PC-9 (cell line): ENCODE data around the gene KCTD6. TPM values are rescaled to one million over a fixed set of nuclear protein-coding genes. Genes with fewer than 3 reads are reported as not detected.
"Not testable (repeated sequence)": the region's sequence is repeated elsewhere in the genome, so short reads cannot be mapped to it uniquely, and the experiment has no call there.

Experiments used
- BruUV-seq: library from RNA; stranded (reverse); fragments of 400-500 nt; replicated peaks from 2 replicates; lab custom pipeline; 2021; lab: Mats Ljungman, UMichigan
- CTCF ChIA-PET: fragments of 300-600 bp; sonication (Branson Sonifier 250); formaldehyde crosslinking; loops from one replicate; lab custom pipeline; 2022; ENCODE audit warnings: antibody characterized with exemption; lab: Charles Lee
- POLR2A ChIA-PET: fragments of 300-600 bp; sonication (Branson Sonifier 250); formaldehyde crosslinking; loops from one replicate; lab custom pipeline; 2022; ENCODE audit warnings: antibody characterized with exemption; ENCODE audit not compliant: unreplicated experiment; lab: Charles Lee
- DNase-seq, 2 experiments: peaks; one replicate each; pipeline versions ENCODE4 v3.0.0 to v3.0.0-alpha.2; 2015 to 2022; ENCODE audit warnings: mixed read lengths in 1 of 2
- H2AFZ ChIP-seq: fragments of 200-600 bp; sonication (generic); 2 replicates; pipeline ENCODE4 v1.8.1; 2017; ENCODE audit warnings: antibody characterized with exemption
- H3F3A ChIP-seq: fragments of 200-600 bp; sonication (generic); 2 replicates; pipeline ENCODE4 v1.8.1; 2017; ENCODE audit warnings: antibody characterized with exemption, mild to moderate bottlenecking, low read depth; ENCODE audit not compliant: insufficient read depth
- H3K27ac ChIP-seq: fragments of 200-600 bp; sonication (generic); 2 replicates; pipeline ENCODE4 v1.6.1; 2016; ENCODE audit warnings: mixed run types
- H3K27me3 ChIP-seq: fragments of 200-600 bp; sonication (generic); 2 replicates; pipeline ENCODE4 v1.6.1; 2016; ENCODE audit warnings: low read depth, mixed run types; ENCODE audit not compliant: insufficient read depth
- H3K36me3 ChIP-seq: fragments of 200-600 bp; sonication (generic); 2 replicates; pipeline ENCODE4 v1.6.1; 2016; ENCODE audit warnings: low read depth, mixed run types
- H3K4me1 ChIP-seq: fragments of 200-600 bp; sonication (generic); replicated peaks from 2 replicates; pipeline ENCODE4 v1.6.1; 2016; ENCODE audit warnings: mixed run types; ENCODE audit not compliant: insufficient read depth
- H3K4me2 ChIP-seq: fragments of 200-600 bp; sonication (generic); 2 replicates; pipeline ENCODE4 v1.6.1; 2017; ENCODE audit warnings: mixed run types
- H3K4me3 ChIP-seq: fragments of 200-600 bp; sonication (generic); 2 replicates; pipeline ENCODE4 v1.6.1; 2016; ENCODE audit warnings: mixed run types
- H3K79me2 ChIP-seq: fragments of 200-600 bp; sonication (generic); 2 replicates; pipeline ENCODE4 v1.6.1; 2017; ENCODE audit warnings: low read depth, mixed run types
- H3K9me2 ChIP-seq: fragments of 200-600 bp; sonication (generic); 2 replicates; pipeline ENCODE4 v1.8.1; 2017; ENCODE audit warnings: mild to moderate bottlenecking; ENCODE audit not compliant: insufficient read depth
- H3K9me3 ChIP-seq: fragments of 200-600 bp; sonication (generic); 2 replicates; pipeline ENCODE4 v1.8.1; 2016; ENCODE audit warnings: low read depth; ENCODE audit not compliant: insufficient read depth
- H4K20me1 ChIP-seq: fragments of 200-600 bp; sonication (generic); 2 replicates; pipeline ENCODE4 v1.8.1; 2017; ENCODE audit not compliant: insufficient read depth
- CTCF ChIP-seq: fragments of 200-600 bp; sonication (generic); conservative IDR thresholded peaks from 2 replicates; pipeline ENCODE4 v1.6.1; 2017; ENCODE audit warnings: mixed run types, antibody characterized with exemption, mild to moderate bottlenecking, moderate library complexity
- EZH2 ChIP-seq: fragments of 200-600 bp; sonication (generic); IDR thresholded peaks from 2 replicates; pipeline ENCODE4 v1.8.0; 2017; ENCODE audit warnings: antibody characterized with exemption, low read depth
- intact Hi-C: fragments of 100-400 bp; cut with micrococcal nuclease; formaldehyde crosslinking; loops from one replicate; pipeline ENCODE4 v1.10.0; 2022; ENCODE audit not compliant: unreplicated experiment
- total RNA-seq: library from RNA; stranded (reverse); gene quantifications from 2 replicates; pipeline ENCODE4 v1.2.3, GENCODE V29; 2021

The KCTD6 gene
- total RNA-seq, 1 experiment from 2014 or later, result 10.3 TPM

- Histone ChIP-seq H3K79me2 (no peaks in the 10 kb centered on the region), H3K4me2 (no peak overlapping the region), H3F3A (peaks cover 6% of the 10 kb centered on the region; the same call in 1 of the 2 replicates), H3K27ac (no peak overlapping the region), H3K9me2 (no peaks in the 10 kb centered on the region), H3K4me1 (peaks cover 29% of the 10 kb centered on the region), H4K20me1 (no peaks in the 10 kb centered on the region), H3K9me3 (no peaks in the 10 kb centered on the region), H3K4me3 (no peak overlapping the region), H3K36me3 (no peaks in the 10 kb centered on the region), H2AFZ (no peak overlapping the region), H3K27me3 (no peaks in the 10 kb centered on the region)
- DNase-seq, result no peak
- ChIA-PET POLR2A (no interaction called here), CTCF (no interaction called here)
- intact Hi-C loops, result no loop called here
- BruUV-seq, result no TSS peak
- TF ChIP-seq EZH2, result no peak
- no peak for TF ChIP-seq CTCF
Measured at GRCh38 chr3:58524326-58524888, 32.5 kb downstream of the KCTD6 start.

- Histone ChIP-seq H3K79me2 (no peaks in the 10 kb centered on the region), H3K27ac (no peak overlapping the region), H3K27me3 (no peaks in the 10 kb centered on the region), H3F3A (peaks cover 6% of the 10 kb centered on the region; the same call in 1 of the 2 replicates), H4K20me1 (no peaks in the 10 kb centered on the region), H3K9me2 (no peaks in the 10 kb centered on the region), H3K36me3 (no peaks in the 10 kb centered on the region), H3K4me1 (peaks cover 29% of the 10 kb centered on the region), H3K4me3 (no peak overlapping the region), H3K9me3 (no peaks in the 10 kb centered on the region), H2AFZ (no peak overlapping the region), H3K4me2 (peak overlapping the region; percentile 29)
- no TSS peak for BruUV-seq
- intact Hi-C loops, result loop anchor here (1.0 kb wide), 1 partner anchor 55 kb away; no protein-coding TSS in a partner anchor
- peak; percentile 54 to 87 for DNase-seq
- ChIA-PET CTCF (interaction anchor here (0.9 kb wide), 1 partner anchor 20 kb away, joined by 4 read pairs; no protein-coding TSS in a partner anchor), POLR2A (interaction anchor here (0.7 kb wide), 1 partner anchor 344 kb away, joined by 3 read pairs; no protein-coding TSS in a partner anchor)
- no peak for TF ChIP-seq EZH2
Measured at GRCh38 chr3:58526515-58526957, 34.6 kb downstream of the KCTD6 start.

- H3K9me2 ChIP-seq, DNase-seq, H3K4me3 ChIP-seq, H4K20me1 ChIP-seq, H3K9me3 ChIP-seq, H3K79me2 ChIP-seq, BruUV-seq, H3K36me3 ChIP-seq, H3F3A ChIP-seq, H2AFZ ChIP-seq, CTCF ChIA-PET, H3K27ac ChIP-seq, H3K4me2 ChIP-seq, intact Hi-C loops, H3K27me3 ChIP-seq, POLR2A ChIA-PET: not testable (repeated sequence)
- peaks cover 29% of the 10 kb centered on the region for H3K4me1 ChIP-seq
Measured at GRCh38 chr3:58527440-58527839, 35.5 kb downstream of the KCTD6 start.

GRCh38 chr3:58528629-58529028 lies 36.7 kb downstream of the KCTD6 start:
- ChIA-PET POLR2A (interaction anchor here (0.5 kb wide), 1 partner anchor 559 kb away, joined by 4 read pairs; no protein-coding TSS in a partner anchor), CTCF (interaction anchor here (0.6 kb wide), 1 partner anchor 208 kb away, joined by 7 read pairs; no protein-coding TSS in a partner anchor)
- H3K4me3 ChIP-seq, result no peak overlapping the region
- DNase-seq, result peak in 1 of 2 experiments; percentile 59
- no peaks in the 10 kb centered on the region for H3K9me3 ChIP-seq
- TF ChIP-seq EZH2, result no peak
- intact Hi-C loops, result no loop called here
- H2AFZ ChIP-seq, result no peak overlapping the region
- H3K27ac ChIP-seq, result no peak overlapping the region
- H3K36me3 ChIP-seq, result no peaks in the 10 kb centered on the region
- no peaks in the 10 kb centered on the region for H4K20me1 ChIP-seq
- peaks cover 6% of the 10 kb centered on the region; the same call in 1 of the 2 replicates for H3F3A ChIP-seq
- no peaks in the 10 kb centered on the region for H3K79me2 ChIP-seq
- no peaks in the 10 kb centered on the region for H3K27me3 ChIP-seq
- no peak overlapping the region for H3K4me2 ChIP-seq
- BruUV-seq, result no TSS peak
- peaks cover 25% of the 10 kb centered on the region for H3K4me1 ChIP-seq
- no peaks in the 10 kb centered on the region for H3K9me2 ChIP-seq
